Activated T-cell treated with anti-CD3 and anti-CD28 coated beads for 48 hours (primary cell): ENCODE data around the gene BLOC1S1.
A peak's percentile ranks its signal among the peaks of the same experiment; 100 is the strongest.

ENCODE experiments used
- DNase-seq: peaks from one replicate; pipeline ENCODE4 v3.0.0-alpha.2; 2020; ENCODE audit warnings: low read depth

Gene BLOC1S1

DNA sequence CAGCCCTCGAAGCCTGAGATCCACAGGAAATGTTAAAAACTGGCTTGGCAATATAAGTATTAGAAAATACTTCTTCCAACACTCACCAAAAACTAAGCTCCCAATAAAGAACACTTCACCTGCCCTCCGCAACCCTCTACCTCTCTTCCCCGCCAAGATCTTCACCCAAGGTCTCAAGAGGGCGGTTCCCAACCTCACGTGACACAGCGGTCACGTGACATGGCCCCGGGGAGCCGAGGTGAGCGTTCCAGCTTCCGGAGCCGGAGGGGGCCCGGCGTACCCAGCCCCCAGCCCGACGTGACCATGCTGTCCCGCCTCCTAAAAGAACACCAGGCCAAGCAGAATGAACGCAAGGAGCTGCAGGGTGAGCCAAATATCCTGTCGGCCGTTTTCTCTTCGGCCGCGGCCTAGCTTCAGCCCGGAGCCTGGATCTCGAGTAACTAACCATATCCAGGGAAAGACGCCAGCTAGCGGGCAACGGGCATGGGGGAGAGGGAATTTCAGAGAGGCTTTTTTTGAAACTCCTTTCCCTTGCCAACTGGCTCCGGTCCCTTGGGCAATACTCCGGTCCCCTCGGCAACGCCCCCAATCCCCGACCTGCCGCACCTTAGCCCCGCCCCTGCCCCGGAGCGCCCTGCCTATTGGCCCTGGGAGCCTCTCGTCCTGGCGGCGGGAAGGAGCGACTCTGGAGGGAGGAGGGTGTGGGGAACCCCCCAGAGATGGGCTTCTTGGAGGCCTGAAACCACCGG is at the start of gene BLOC1S1:
BLOC1S1 (plus strand) TSS at position 214 of the 749 bp plus-strand sequence; CDS start at position 220, 6 bp downstream.
- DNase-seq: peak; percentile 94

DNA sequence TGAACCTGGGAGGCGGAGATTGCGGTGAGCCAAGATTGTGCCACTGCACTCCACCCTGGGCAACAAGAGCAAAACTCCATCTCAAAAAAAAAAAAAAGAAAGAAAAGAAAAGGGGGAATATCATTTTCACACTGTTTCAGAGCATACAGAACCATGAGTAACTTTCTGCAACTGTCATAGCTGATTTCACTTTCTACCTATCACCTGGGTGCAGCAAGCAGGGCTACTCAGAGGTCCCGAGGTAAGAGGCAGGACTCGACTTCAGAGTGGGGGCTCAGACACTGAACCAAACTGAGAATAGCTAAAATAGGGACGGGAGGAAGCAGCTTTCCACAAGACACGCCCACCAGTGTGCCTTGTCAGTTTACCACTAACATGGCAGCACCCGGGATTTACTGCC is 49.3 kb upstream of the BLOC1S1 start:
- DNase-seq: no peak

DNA sequence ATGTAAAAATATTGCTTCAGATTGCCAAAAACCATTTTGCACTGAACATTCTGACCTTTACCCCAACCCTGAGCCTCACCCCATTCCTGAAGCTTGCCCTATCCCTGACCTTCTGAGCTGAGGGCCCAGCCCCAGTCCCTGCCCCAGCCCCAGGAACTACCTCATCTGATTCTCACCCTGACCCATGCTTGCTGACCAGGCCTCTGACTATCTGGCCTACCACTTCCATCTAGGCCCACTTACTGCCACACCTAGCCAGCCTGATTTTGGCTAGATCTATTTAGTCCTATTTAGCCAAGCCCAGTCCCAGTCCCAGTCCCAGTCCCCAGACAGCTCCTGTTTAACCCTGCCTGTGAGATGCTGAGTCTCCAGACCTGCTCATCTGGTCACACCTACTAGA is 45.6 kb upstream of the BLOC1S1 start:
- DNase-seq: no peak

DNA sequence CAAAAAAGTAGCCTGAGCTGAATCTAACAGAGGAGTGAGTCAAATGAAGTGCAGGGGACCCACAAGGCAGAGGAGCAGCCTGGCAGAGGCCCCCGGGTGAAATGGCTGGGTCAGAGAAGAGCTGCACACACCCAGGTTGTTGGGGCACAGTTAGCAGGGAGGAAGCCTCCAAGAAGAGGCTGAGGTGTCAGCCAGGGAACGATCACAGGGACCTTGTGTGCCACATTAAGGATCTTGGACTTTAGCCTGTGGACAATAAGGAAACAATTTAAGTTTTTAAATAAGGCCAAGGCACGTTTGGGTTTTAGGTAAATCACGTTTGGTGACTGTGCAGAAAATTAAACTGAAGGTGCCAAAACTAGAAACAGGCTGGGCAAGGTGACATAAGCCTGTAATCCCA is 44.1 kb upstream of the BLOC1S1 start:
- DNase-seq: no peak

DNA sequence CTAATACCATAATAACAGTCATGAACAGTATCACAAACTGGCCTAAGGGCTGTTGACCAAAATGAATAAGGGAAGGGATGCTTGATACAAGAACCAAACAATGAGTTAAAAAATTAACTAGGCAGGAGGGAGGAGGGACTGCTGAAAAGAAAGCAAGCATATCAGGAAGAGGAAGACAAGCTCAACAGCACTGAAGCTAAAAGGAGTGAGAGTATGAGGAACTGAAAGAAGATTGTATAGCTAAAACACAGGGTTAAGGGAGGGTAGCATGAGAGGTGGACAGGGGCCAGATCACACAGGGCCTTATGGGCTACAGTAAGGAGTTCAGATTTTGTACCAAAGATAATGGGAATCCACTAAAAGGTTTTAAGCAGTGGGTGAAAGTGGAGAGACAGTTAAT is 42.2 kb upstream of the BLOC1S1 start:
- no peak for DNase-seq

DNA sequence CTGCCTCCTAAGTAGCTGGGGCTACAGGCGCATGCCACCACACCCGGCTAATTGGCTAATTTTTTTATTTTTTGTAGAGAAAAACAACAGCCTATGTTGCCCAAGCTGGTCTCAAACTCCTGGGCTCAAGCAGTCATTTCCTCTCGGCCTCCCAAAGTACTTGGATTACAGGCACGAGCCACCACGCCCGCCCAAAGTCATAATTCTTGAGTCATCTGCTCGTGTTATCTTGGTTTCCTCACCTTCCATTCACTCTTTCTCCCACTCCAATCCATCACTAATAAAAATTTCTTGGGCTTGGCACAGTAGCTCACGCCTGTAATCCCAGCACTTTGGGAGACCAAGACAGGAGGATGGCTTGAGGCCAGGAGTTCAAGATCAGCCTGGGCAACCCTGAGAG is 40.2 kb upstream of the BLOC1S1 start:
- no peak for DNase-seq

DNA sequence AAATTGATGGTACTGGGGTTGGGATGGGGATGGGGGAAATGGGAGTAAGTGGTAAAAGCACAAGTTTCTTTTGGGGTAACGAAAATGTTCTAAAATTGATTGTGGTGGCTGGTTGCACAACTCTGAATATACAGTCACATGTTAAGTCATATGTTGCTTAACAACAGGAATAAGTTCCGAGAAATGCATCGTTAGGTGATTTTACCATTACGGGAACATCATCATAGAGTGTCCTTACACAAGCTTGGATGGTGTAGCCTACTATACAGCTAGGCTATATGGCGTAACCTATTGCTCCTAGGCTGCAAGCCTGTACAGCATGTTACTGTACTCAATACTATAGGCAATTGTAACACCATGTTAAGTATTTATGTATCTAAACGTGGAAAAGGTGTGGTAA is 39.1 kb upstream of the BLOC1S1 start:
- DNase-seq: no peak

DNA sequence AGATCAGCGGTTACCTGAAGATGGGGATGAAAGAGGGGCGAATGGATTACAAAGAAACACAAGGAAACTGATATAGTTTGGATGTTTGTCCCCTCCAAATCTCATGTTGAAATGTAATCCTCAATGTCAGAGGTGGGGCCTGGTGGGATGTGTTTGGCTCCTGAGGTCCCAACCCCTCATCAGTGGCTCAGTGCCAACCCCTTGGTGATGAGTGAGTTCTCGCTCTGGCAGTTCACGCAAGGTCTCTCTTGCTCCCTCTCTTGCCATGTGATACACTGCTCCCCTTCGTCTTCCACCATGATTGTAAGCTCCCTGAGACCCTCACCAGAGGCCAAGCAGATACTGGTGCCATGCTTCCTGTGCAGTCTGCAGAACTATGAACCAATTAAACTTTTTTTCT is 36.2 kb upstream of the BLOC1S1 start:
- no peak for DNase-seq

DNA sequence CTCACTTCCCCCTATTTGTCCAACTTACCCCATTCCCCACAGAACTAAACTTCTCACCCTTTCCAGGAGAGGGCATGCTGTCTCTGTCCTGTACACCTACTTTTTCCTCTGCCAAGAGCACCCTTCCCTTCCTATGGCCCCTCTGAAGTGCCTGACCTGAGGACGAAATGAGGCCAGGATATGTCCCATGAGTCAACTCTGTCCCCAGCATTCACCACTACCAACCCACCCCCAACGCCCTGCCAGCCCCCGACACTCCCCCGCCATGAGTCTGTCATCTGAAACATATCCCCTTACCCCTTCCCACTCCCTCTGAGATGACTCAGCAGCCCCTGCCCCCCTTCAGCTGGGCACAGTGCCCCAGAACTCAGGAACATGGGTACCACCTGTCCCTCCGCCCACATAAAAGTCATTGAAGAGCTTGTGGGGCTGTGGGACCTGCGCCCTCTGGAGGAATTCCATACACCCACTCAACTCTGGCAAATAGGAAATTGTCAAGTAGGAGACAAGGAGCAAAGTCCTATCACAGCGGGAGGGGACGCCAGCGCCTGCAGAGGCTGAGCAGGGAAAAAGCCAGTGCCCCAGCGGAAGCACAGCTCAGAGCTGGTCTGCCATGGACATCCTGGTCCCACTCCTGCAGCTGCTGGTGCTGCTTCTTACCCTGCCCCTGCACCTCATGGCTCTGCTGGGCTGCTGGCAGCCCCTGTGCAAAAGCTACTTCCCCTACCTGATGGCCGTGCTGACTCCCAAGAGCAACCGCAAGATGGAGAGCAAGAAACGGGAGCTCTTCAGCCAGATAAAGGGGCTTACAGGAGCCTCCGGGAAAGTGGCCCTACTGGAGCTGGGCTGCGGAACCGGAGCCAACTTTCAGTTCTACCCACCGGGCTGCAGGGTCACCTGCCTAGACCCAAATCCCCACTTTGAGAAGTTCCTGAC is 34.4 kb upstream of the BLOC1S1 start:
- DNase-seq: no peak

DNA sequence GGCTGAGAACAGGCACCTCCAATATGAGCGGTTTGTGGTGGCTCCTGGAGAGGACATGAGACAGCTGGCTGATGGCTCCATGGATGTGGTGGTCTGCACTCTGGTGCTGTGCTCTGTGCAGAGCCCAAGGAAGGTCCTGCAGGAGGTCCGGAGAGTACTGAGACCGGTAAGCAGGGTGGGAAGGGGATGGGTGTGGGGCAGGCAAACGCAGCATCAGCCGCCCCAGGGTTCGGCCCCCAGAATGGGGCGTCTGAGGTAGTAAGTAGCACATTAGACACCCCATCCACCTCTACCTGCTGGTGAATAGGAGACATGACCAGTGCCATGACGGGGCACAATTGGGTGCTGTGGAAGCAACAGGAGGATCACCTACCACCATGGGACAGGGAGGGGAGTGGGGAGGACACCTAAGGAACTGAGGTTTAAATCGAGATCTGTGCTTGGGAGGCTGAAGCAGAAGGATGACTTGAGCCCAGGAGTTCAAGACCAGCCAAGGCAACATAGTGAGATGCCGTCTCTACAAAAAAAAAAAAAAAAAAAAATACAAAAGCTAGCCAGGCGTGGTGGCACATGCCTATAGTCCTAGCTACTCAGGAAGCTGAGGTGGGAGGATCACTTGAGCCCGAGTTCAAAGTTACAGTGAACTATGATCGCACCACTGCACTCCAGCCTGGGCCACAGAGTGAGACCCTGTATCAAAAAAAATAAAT is 33.6 kb upstream of the BLOC1S1 start:
- no peak for DNase-seq

DNA sequence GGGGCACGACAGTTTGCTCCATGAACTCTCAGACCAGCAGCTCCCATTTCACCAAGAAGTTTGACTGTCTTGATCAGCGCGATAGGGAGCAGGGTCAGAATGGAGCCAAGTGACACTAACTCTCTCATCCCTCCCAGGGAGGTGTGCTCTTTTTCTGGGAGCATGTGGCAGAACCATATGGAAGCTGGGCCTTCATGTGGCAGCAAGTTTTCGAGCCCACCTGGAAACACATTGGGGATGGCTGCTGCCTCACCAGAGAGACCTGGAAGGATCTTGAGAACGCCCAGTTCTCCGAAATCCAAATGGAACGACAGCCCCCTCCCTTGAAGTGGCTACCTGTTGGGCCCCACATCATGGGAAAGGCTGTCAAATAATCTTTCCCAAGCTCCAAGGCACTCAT is 32.2 kb upstream of the BLOC1S1 start:
- no peak for DNase-seq

DNA sequence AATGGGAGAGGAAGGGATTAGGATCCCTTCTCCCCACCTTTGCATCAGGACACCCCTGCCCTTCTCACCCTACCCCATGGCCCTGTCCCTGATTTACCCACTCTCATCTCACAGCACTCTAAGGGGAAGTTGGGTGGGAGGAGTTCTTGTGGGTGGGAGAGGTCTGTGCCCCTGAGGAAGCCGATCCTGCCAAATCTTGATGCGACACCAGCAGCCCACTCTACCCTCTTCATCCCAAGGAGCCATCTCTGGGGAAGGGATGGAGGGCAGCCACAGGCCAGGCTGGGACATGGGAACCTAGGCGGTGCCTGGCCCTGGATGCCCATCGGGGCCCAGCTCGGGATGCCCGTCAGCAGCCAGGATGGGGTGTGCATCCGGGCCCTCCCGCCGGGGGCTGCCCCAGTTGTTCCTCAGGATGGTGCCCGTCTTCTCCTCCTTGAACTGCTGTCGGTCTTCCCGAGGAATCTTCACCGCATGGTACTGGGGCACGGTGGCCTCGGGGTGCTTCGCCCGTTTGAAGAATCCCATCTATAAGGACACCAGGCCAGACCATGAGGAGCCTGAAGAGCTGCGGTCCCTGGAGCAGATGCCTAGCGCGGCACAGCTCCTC is 31.0 kb upstream of the BLOC1S1 start:
- DNase-seq: no peak

DNA sequence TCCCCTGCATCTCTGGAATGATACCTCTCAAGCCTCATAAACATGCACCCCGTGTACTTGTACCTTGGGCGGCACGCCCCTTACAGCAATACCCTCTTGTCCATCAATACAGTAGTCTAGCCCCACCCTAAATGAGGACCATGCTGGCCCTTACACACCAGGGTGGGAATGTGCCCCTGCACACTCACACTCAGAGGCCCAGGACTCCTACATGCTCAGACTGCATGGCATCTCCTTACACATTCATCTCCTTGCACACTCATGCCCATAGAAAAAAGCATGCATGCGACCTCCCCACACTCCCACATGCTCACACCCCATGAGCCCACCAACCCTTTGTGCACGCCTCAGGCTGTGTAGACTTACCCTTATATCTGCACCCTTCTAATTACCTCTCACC is 30.2 kb upstream of the BLOC1S1 start:
- no peak for DNase-seq

DNA sequence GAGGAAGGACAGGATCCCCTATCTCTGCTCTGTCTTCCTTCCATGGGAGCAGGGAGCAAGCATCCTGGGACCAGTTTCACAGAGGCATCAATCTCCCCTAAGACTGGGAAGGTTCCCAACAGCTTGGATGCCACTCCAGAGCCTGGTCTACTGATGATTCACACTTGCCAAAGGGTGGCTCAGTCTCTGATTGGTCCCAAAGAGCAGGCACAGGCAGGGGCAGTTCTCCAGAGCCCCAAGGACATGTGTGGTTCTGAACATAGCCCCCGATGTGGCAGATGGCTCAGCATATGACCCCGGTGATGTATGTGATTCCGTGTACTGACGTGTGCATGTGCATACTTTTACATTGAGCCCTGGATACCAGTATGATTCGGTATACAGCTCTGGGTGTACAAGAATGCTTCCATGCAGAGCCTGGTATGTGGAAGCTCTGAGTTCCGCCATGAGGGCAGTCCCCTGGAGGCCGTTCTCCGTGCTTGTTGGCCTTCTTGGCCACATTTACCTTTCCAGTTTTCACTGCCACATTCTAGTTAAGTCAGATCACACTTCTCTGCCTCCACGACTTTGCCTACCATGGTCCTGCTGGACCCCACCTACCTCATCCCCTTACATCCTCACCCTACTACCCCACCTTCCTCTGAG is 29.4 kb upstream of the BLOC1S1 start:
- no peak for DNase-seq

DNA sequence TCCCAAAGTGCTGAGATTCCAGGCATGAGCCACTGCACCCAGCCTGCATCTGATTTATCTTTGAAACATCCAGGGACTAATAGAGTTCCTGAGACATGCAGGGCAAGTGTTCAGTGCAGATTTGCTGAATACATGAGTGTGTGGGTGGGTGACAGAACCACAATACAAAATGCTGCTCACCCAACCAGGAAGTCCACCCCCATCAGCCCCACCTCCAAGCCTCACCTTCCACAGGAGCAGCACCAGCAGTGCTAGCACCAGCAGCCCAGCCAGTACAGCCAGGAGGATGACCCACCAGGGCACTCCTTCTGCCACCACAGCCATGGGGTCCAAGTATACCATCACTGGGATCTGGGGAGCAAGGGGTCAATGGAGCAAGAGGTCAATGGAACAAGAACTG is 28.1 kb upstream of the BLOC1S1 start:
- peak; percentile 26 for DNase-seq

DNA sequence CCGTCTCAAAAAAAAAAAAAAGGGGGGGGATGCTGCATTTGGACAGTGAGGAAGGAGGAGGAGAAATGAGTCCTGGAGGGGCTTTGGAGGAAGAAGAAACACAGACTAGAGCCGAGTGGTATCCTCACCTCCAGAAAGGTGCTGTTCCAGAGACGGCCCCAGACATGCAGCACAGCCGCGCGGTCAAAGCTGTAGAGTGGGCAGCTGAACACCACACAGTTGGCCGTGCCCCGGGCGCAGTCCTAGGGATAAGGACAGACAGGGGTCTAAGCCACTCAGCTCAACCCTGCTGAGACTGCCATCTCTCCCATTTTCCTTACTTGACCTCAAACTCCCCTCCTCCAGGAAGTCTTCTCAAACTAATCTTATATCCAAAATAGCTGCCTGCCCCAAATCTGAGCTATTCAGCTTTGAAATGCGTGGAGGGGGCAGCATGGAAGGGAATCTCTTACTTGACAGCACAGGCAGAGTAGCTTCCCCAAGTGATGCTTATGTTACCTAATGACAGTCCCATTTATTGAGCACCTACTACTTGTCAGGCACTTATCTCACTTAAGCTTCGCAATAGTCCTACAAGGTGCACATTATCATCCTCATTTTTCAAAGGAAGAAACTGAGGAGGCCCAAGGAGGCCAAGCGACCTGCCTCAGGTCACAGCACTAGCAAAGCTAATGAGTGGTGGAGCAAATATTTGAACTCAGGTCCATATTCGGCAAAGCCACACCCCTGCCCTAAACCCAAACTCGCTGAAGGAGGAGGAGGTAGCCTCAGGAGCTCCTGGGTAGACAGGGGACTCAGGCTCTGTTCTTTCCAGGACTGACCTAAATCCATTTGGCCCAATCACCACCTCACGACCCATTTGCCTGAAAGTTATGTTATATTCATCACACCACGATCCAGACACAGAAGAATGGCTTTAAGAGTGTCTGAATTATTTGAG is 26.9 kb upstream of the BLOC1S1 start:
- no peak for DNase-seq

DNA sequence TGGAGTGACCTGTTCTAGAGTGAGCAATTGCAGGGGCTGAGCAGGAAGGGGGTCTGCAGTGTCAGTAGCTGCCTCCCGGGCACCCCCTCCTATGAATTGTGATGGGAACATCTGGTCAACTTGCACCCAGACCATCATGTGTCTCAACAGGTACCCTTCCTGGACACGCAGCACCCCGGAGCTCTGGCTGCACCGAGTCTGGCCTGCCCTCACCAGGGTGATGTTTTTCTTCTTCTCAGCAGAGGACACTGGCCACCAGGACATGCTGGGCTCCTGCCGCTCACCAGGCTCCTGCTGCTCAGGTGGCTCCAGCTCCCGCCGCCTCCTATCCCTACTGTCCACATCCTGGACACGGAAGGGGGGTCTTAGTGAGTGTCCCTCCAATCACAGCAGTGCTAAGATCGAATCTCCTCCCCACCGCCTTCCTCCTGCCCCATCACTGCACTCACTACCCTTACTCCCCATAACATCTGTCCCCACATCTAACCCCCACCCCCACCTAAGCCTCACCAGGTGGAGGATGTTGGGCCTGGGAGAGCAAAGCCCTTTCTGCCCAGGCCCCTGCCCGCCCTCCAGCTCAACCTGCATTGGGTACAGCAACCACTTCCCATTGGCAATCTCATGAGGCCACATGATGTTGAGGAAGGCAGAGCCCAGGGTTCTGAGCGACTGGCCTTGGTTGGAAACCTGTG is 23.1 kb upstream of the BLOC1S1 start:
- no peak for DNase-seq

DNA sequence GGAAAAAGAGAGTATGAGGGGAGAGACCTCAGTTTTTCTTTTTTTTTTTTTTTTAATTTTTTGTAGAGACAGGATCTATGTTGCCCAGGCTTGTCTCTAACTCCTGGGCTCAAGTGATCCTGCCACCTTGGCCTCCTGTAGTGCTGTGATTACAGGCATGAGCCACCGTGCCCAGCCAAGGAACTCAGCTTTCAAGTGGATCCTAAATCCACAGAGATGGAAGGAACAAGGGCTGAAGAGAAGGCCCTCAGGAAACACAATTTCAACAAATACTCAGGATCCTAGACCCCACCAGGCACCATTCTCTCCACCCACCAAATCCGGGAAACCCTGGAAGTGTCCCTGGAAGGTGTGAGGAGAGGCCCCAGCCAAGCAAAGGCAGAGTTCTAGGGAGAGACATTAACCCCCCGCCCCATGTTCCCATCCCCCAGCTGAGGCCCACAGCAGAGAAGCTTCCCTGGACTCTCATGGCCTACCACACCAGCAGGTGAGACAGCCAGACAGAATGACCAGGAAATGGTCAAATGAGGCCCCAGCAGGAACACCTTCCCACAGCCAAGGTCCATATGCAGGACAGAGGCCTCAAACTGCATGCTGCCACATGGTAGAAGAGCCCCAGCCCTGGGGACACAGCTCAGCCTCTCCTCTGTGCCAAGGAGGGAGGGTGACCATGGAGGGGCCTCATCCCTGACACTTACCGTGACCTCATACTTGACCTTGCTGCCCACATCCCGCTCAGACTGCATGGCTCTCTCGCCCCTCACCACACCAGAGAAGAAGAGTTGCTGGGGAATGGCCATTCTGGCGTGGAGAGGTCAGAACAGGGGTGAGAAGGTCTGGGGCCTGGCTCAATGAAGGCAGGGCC is 22.3 kb upstream of the BLOC1S1 start:
- no peak for DNase-seq

DNA sequence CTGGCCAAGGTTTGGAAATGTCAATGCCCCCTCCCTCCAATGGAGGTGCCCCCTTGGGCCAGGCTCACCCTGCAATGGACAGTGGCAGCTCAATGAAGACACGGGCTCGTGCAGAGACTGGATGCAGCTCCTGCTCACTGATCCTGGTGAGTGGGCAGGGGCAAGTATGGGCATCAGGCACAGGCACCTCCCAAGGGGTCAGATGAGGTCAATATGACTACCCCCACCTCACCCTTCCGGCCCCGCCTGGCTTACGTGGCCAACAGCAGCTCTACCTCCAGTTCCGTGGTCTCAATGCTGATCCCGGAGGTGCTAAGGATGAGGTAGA is 21.7 kb upstream of the BLOC1S1 start:
- no peak for DNase-seq
